HG03378 (cell line): Measurements from ENCODE around the gene SARDH.
"Not testable (repeated sequence)": the region's sequence is repeated elsewhere in the genome, so short reads cannot be mapped to it uniquely, and the experiment has no call there.

Experiments used
- ATAC-seq: cut with Tn5 transposase; IDR thresholded peaks from one replicate; pipeline ENCODE4 v1.9.1; 2021; ENCODE audit warnings: mild to moderate bottlenecking, moderate library complexity; ENCODE audit not compliant: unreplicated experiment

The SARDH gene

GRCh38 chr9:133775951-133776905 is 38.1 kb upstream of the SARDH start:
- ATAC-seq = no peak

- no peak for ATAC-seq
Measured at GRCh38 chr9:133775291-133775690, 37.1 kb upstream of the SARDH start.

- no peak for ATAC-seq
Measured at GRCh38 chr9:133774799-133775198, 36.6 kb upstream of the SARDH start.

- ATAC-seq = no peak
Measured at GRCh38 chr9:133773889-133774655, 35.9 kb upstream of the SARDH start.

GRCh38 chr9:133772581-133772980 is 34.4 kb upstream of the SARDH start:
- ATAC-seq = no peak

- ATAC-seq = no peak
Measured at GRCh38 chr9:133771486-133772482, 33.6 kb upstream of the SARDH start.

GRCh38 chr9:133770076-133770777 is 32.1 kb upstream of the SARDH start:
- ATAC-seq = no peak

- no peak for ATAC-seq
Measured at GRCh38 chr9:133769511-133770075, 31.4 kb upstream of the SARDH start.

- no peak for ATAC-seq
Measured at GRCh38 chr9:133768859-133769510, 30.8 kb upstream of the SARDH start.

GRCh38 chr9:133768371-133768858 is 30.3 kb upstream of the SARDH start:
- no peak for ATAC-seq

- ATAC-seq = no peak
Measured at GRCh38 chr9:133767625-133768024, 29.5 kb upstream of the SARDH start.

GRCh38 chr9:133767008-133767407 is 28.9 kb upstream of the SARDH start:
- no peak for ATAC-seq

GRCh38 chr9:133766234-133766633 is 28.1 kb upstream of the SARDH start:
- not testable (repeated sequence) for ATAC-seq

- no peak for ATAC-seq
Measured at GRCh38 chr9:133763272-133764183, 25.4 kb upstream of the SARDH start.

- ATAC-seq = no peak
Measured at GRCh38 chr9:133762488-133763271, 24.5 kb upstream of the SARDH start.

GRCh38 chr9:133761641-133762248 is 23.6 kb upstream of the SARDH start:
- ATAC-seq = no peak
